VCaP (cell line): ENCODE measurements around the gene MIX23.

Experiments
- H3K27ac ChIP-seq: fragments of 450-650 bp; 2 replicates; pipeline ENCODE4 v1.5.1; 2017
- CTCF ChIP-seq: fragments of 450-650 bp; conservative IDR thresholded peaks from 2 replicates; pipeline ENCODE4 v1.5.1; 2017; ENCODE audit warnings: mild to moderate bottlenecking, moderate library complexity

Gene MIX23

GRCh38 chr3:122351612-122352011 lies 31.4 kb downstream of the MIX23 start:
- no peak for TF ChIP-seq CTCF
- no peak overlapping the region for H3K27ac ChIP-seq

- TF ChIP-seq CTCF, result no peak
- no peak overlapping the region for H3K27ac ChIP-seq
These were observed 32.1 kb downstream of the MIX23 start for GRCh38 chr3:122350814-122351418.

- no peak overlapping the region for H3K27ac ChIP-seq
- TF ChIP-seq CTCF, result no peak
These were observed 33.9 kb downstream of the MIX23 start for GRCh38 chr3:122349171-122349570.

- TF ChIP-seq CTCF, result no peak
- no peak overlapping the region for H3K27ac ChIP-seq
These were observed 39.4 kb downstream of the MIX23 start for GRCh38 chr3:122343654-122344053.

GRCh38 chr3:122342803-122343202 lies 40.2 kb downstream of the MIX23 start:
- TF ChIP-seq CTCF, result no peak

GRCh38 chr3:122332551-122332950 lies 50.5 kb downstream of the MIX23 start:
- TF ChIP-seq CTCF, result no peak
- no peak overlapping the region for H3K27ac ChIP-seq

More at GRCh38 chr3:122342803-122343202, 40.2 kb downstream of the MIX23 start:
- no peak overlapping the region for H3K27ac ChIP-seq

- TF ChIP-seq CTCF, result no peak
- H3K27ac ChIP-seq, result no peak overlapping the region
These were observed 51.1 kb downstream of the MIX23 start for GRCh38 chr3:122331886-122332285.
